Measurements from ENCODE around the gene GDPD5.

GDPD5 gene

GRCh38 chr11:75558939-75559843 lies 33.5 kb upstream of the GDPD5 start:
- no peak for DNase-seq

GRCh38 chr11:75557666-75558494 lies 32.1 kb upstream of the GDPD5 start:
- no peak for DNase-seq

GRCh38 chr11:75556275-75556674 lies 30.5 kb upstream of the GDPD5 start:
- no peak for DNase-seq

- DNase-seq = no peak
Measured at GRCh38 chr11:75555079-75555811, 29.5 kb upstream of the GDPD5 start.

GRCh38 chr11:75554258-75555022 lies 28.7 kb upstream of the GDPD5 start:
- DNase-seq = no peak

GRCh38 chr11:75553889-75554257 lies 28.1 kb upstream of the GDPD5 start:
- no peak for DNase-seq

GRCh38 chr11:75553182-75553581 lies 27.4 kb upstream of the GDPD5 start:
- DNase-seq = no peak

- DNase-seq = no peak
Measured at GRCh38 chr11:75549370-75549958, 23.7 kb upstream of the GDPD5 start.

GRCh38 chr11:75548595-75549272 lies 23.0 kb upstream of the GDPD5 start:
- no peak for DNase-seq

GRCh38 chr11:75547617-75548058 lies 21.9 kb upstream of the GDPD5 start:
- peak; percentile 32 for DNase-seq

GRCh38 chr11:75547177-75547576 lies 21.4 kb upstream of the GDPD5 start:
- DNase-seq = no peak

- no peak for DNase-seq
Measured at GRCh38 chr11:75543806-75544205, 18.1 kb upstream of the GDPD5 start.

- DNase-seq = no peak
Measured at GRCh38 chr11:75542088-75542438, 16.3 kb upstream of the GDPD5 start.

GRCh38 chr11:75541193-75542087 lies 15.7 kb upstream of the GDPD5 start:
- no peak for DNase-seq

- peak; percentile 53 for DNase-seq
Measured at GRCh38 chr11:75539459-75540334, 14.0 kb upstream of the GDPD5 start.

GRCh38 chr11:75538150-75538942 lies 12.6 kb upstream of the GDPD5 start:
- DNase-seq = no peak

GRCh38 chr11:75537740-75538139 lies 12.0 kb upstream of the GDPD5 start:
- DNase-seq = no peak

All from NCI-H526 treated with DMSO at 0.1 percent for 48 hours (cell line).